ENCODE data around the gene SMCO1.
"Not testable (repeated sequence)": the region's sequence is repeated elsewhere in the genome, so short reads cannot be mapped to it uniquely, and the experiment has no call there.

Gene SMCO1

GRCh38 chr3:196470182-196470581, 45.0 kb downstream of the SMCO1 start:
- H3K9ac ChIP-seq (ENCODE audit: low read length); H3K4ac ChIP-seq (ENCODE audit: low read depth, low read length): not testable (repeated sequence)

GRCh38 chr3:196463804-196464203, 51.3 kb downstream of the SMCO1 start:
- Histone ChIP-seq H3K79me1 (ENCODE audit: low read length) (no peaks in the 10 kb centered on the region), H3K36me3 (ENCODE audit: control insufficient read depth in 1 of 2, insufficient read depth in 2 of 2, low read length in 2 of 2) (peaks cover 0 to 5% of the 10 kb centered on the region in 2 experiments), H2BK120ac (ENCODE audit: insufficient read depth, low read length, poor library complexity) (no peak overlapping the region), H3K4me1 (ENCODE audit: control insufficient read depth in 1 of 2, insufficient read depth in 2 of 2, low read length in 2 of 2) (no peaks in the 10 kb centered on the region), H3K4me3 (ENCODE audit: low read depth, low read length) (no peak overlapping the region), H2BK5ac (ENCODE audit: low read depth, low read length, poor library complexity) (no peak overlapping the region), H4K91ac (ENCODE audit: low read depth, low read length) (no peak overlapping the region), H3K27me3 (ENCODE audit: insufficient read depth, low read length) (no peaks in the 10 kb centered on the region), H3K23ac (ENCODE audit: low read length) (no peak overlapping the region), H4K12ac (ENCODE audit: low read depth, low read length) (no peak overlapping the region), H4K8ac (ENCODE audit: low read depth, low read length) (no peak overlapping the region), H3K4ac (ENCODE audit: low read depth, low read length) (no peak overlapping the region), H3K14ac (ENCODE audit: low read length) (no peak overlapping the region), H3K27ac (ENCODE audit: low read depth, low read length) (no peak overlapping the region), H2AFZ (ENCODE audit: insufficient read depth, low read length, poor library complexity) (no peak overlapping the region), H2AK5ac (ENCODE audit: low read length) (no peak overlapping the region), H3K9ac (ENCODE audit: low read length) (no peak overlapping the region), H3K79me2 (ENCODE audit: control insufficient read depth, insufficient read depth, low read length, poor library complexity) (no peaks in the 10 kb centered on the region), H3K4me2 (ENCODE audit: low read length) (no peak overlapping the region), H3K9me3 (ENCODE audit: insufficient read depth, low read depth, low read length) (no peaks in the 10 kb centered on the region), H2BK12ac (ENCODE audit: low read length) (no peak overlapping the region), H3K18ac (ENCODE audit: low read length) (no peak overlapping the region)
- DNase-seq: no peak
- no CpG with 5 or more reads among the region's 3 CpGs for WGBS (ENCODE audit: extremely low coverage, insufficient coverage, insufficient read length)

More at GRCh38 chr3:196470182-196470581, 45.0 kb downstream of the SMCO1 start:
- H3K79me1 ChIP-seq (ENCODE audit: low read length); H4K8ac ChIP-seq (ENCODE audit: low read depth, low read length); H3K4me1 ChIP-seq (ENCODE audit: control insufficient read depth in 1 of 2, insufficient read depth in 2 of 2, low read length in 2 of 2); H2AK5ac ChIP-seq (ENCODE audit: low read length); H3K4me2 ChIP-seq (ENCODE audit: low read length); H3K4me3 ChIP-seq (ENCODE audit: low read depth, low read length); H2BK5ac ChIP-seq (ENCODE audit: low read depth, low read length, poor library complexity); H4K91ac ChIP-seq (ENCODE audit: low read depth, low read length); H3K27ac ChIP-seq (ENCODE audit: low read depth, low read length); H2AFZ ChIP-seq (ENCODE audit: insufficient read depth, low read length, poor library complexity); H4K12ac ChIP-seq (ENCODE audit: low read depth, low read length); DNase-seq; H3K14ac ChIP-seq (ENCODE audit: low read length); H2BK12ac ChIP-seq (ENCODE audit: low read length); H3K18ac ChIP-seq (ENCODE audit: low read length); H3K9me3 ChIP-seq (ENCODE audit: insufficient read depth, low read depth, low read length); H2BK120ac ChIP-seq (ENCODE audit: insufficient read depth, low read length, poor library complexity); H3K23ac ChIP-seq (ENCODE audit: low read length); H3K79me2 ChIP-seq (ENCODE audit: control insufficient read depth, insufficient read depth, low read length, poor library complexity); H3K27me3 ChIP-seq (ENCODE audit: insufficient read depth, low read length): not testable (repeated sequence)
- no CpG with 5 or more reads among the region's 3 CpGs for WGBS (ENCODE audit: extremely low coverage, insufficient coverage, insufficient read length)
- peaks cover 19 to 27% of the 10 kb centered on the region in 2 experiments for H3K36me3 ChIP-seq (ENCODE audit: control insufficient read depth in 1 of 2, insufficient read depth in 2 of 2, low read length in 2 of 2)

DNA sequence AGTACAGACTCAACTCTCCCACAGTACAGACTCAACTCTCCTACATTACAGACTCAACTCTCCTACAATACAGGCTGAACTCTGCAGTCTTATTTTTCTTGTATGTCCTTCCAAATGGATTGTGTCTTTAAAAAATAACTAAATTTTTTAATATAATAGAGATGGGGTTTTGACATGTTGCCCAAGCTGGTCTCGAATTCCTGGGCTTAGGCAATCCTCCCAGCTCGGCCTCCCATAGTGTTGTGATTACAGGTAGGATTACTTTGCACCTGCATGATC, 51.7 kb downstream of the SMCO1 start:
- Histone ChIP-seq H3K36me3 (ENCODE audit: control insufficient read depth in 1 of 2, insufficient read depth in 2 of 2, low read length in 2 of 2) (peaks cover 0 to 5% of the 10 kb centered on the region in 2 experiments), H3K23ac (ENCODE audit: low read length) (no peak overlapping the region), H3K27ac (ENCODE audit: low read depth, low read length) (no peak overlapping the region), H4K91ac (ENCODE audit: low read depth, low read length) (no peak overlapping the region), H2BK5ac (ENCODE audit: low read depth, low read length, poor library complexity) (no peak overlapping the region), H4K12ac (ENCODE audit: low read depth, low read length) (no peak overlapping the region), H2AFZ (ENCODE audit: insufficient read depth, low read length, poor library complexity) (no peak overlapping the region), H3K27me3 (ENCODE audit: insufficient read depth, low read length) (no peaks in the 10 kb centered on the region), H3K79me1 (ENCODE audit: low read length) (no peaks in the 10 kb centered on the region), H3K4me2 (ENCODE audit: low read length) (no peak overlapping the region), H2AK5ac (ENCODE audit: low read length) (no peak overlapping the region), H3K9ac (ENCODE audit: low read length) (no peak overlapping the region), H3K4ac (ENCODE audit: low read depth, low read length) (no peak overlapping the region), H3K79me2 (ENCODE audit: control insufficient read depth, insufficient read depth, low read length, poor library complexity) (no peaks in the 10 kb centered on the region), H3K4me1 (ENCODE audit: control insufficient read depth in 1 of 2, insufficient read depth in 2 of 2, low read length in 2 of 2) (no peaks in the 10 kb centered on the region), H3K14ac (ENCODE audit: low read length) (no peak overlapping the region), H4K8ac (ENCODE audit: low read depth, low read length) (no peak overlapping the region), H3K18ac (ENCODE audit: low read length) (no peak overlapping the region), H2BK120ac (ENCODE audit: insufficient read depth, low read length, poor library complexity) (no peak overlapping the region), H3K9me3 (ENCODE audit: insufficient read depth, low read depth, low read length) (no peaks in the 10 kb centered on the region), H3K4me3 (ENCODE audit: low read depth, low read length) (no peak overlapping the region), H2BK12ac (ENCODE audit: low read length) (no peak overlapping the region)
- no peak for DNase-seq
- no CpG with 5 or more reads among the region's 2 CpGs for WGBS (ENCODE audit: extremely low coverage, insufficient coverage, insufficient read length)

GRCh38 chr3:196462680-196463477, 52.3 kb downstream of the SMCO1 start:
- H2BK5ac ChIP-seq (ENCODE audit: low read depth, low read length, poor library complexity); H3K23ac ChIP-seq (ENCODE audit: low read length); H2AK5ac ChIP-seq (ENCODE audit: low read length); H3K79me1 ChIP-seq (ENCODE audit: low read length); H2AFZ ChIP-seq (ENCODE audit: insufficient read depth, low read length, poor library complexity); H3K4ac ChIP-seq (ENCODE audit: low read depth, low read length); H3K9me3 ChIP-seq (ENCODE audit: insufficient read depth, low read depth, low read length); H4K8ac ChIP-seq (ENCODE audit: low read depth, low read length); H3K4me1 ChIP-seq (ENCODE audit: control insufficient read depth in 1 of 2, insufficient read depth in 2 of 2, low read length in 2 of 2); H3K36me3 ChIP-seq (ENCODE audit: control insufficient read depth in 1 of 2, insufficient read depth in 2 of 2, low read length in 2 of 2); H4K12ac ChIP-seq (ENCODE audit: low read depth, low read length); H3K27me3 ChIP-seq (ENCODE audit: insufficient read depth, low read length); H3K27ac ChIP-seq (ENCODE audit: low read depth, low read length); H3K79me2 ChIP-seq (ENCODE audit: control insufficient read depth, insufficient read depth, low read length, poor library complexity); DNase-seq; H3K4me2 ChIP-seq (ENCODE audit: low read length); H3K4me3 ChIP-seq (ENCODE audit: low read depth, low read length); H3K14ac ChIP-seq (ENCODE audit: low read length); H3K9ac ChIP-seq (ENCODE audit: low read length); H4K91ac ChIP-seq (ENCODE audit: low read depth, low read length); H2BK120ac ChIP-seq (ENCODE audit: insufficient read depth, low read length, poor library complexity); H3K18ac ChIP-seq (ENCODE audit: low read length); H2BK12ac ChIP-seq (ENCODE audit: low read length): not testable (repeated sequence)
- no CpG with 5 or more reads among the region's 1 CpG for WGBS (ENCODE audit: extremely low coverage, insufficient coverage, insufficient read length)
